ENCODE measurements around the gene GRHL3. TPM values are rescaled to one million over a fixed set of nuclear protein-coding genes. Genes with fewer than 3 reads are reported as not detected.

GRHL3 gene
- total RNA-seq, 4 donors from 2014 or later, result not detected

- TF ChIP-seq, protein P1, sequence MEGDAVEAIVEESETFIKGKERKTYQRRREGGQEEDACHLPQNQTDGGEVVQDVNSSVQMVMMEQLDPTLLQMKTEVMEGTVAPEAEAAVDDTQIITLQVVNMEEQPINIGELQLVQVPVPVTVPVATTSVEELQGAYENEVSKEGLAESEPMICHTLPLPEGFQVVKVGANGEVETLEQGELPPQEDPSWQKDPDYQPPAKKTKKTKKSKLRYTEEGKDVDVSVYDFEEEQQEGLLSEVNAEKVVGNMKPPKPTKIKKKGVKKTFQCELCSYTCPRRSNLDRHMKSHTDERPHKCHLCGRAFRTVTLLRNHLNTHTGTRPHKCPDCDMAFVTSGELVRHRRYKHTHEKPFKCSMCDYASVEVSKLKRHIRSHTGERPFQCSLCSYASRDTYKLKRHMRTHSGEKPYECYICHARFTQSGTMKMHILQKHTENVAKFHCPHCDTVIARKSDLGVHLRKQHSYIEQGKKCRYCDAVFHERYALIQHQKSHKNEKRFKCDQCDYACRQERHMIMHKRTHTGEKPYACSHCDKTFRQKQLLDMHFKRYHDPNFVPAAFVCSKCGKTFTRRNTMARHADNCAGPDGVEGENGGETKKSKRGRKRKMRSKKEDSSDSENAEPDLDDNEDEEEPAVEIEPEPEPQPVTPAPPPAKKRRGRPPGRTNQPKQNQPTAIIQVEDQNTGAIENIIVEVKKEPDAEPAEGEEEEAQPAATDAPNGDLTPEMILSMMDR (IDR thresholded peaks at IDR 0.05; ENCODE audit: low read depth), result no peak
Observed at GRCh38 chr1:24315391-24315790, 3.8 kb upstream of the GRHL3 start.

- TF ChIP-seq, protein P1 (IDR thresholded peaks at IDR 0.05; ENCODE audit: low read depth), result no peak
Observed at GRCh38 chr1:24316645-24317044, 2.5 kb upstream of the GRHL3 start.

GRCh38 chr1:24317081-24317480, 2.1 kb upstream of the GRHL3 start:
- TF ChIP-seq, protein P1 (IDR thresholded peaks at IDR 0.05; ENCODE audit: low read depth), result no peak

DNA sequence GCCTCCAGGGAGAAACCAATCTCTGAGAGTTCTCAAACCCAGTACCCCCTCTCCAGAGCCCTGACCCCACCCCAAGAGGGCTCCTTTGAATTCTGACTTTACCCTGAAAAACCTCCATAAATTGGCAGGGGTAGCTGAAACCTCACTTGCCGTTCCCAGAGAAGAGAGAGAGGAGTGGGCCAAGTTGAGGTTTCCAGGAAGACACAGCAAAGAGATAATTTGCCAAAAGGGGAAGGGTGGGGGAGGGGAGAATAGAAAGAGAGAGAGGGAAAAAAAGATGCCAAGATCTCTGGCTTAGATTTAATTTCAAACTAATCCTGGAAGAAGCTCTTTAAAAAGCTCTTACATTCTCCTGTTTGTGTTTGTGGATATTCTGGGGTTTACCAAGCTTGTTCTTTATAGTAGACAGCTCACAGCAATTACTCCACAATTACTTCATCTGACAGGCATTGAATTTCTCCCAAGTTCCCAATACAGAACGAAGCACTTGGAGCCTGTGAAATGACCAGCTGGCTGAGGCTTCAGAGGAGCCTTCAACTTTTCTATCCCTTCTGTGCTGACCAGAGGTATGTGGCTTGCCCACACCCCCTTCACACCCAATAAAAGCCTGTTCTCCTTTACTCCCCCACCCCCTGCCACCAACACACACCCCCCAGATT, 1.1 kb upstream of the GRHL3 start:
- TF ChIP-seq, protein P1 (IDR thresholded peaks at IDR 0.05; ENCODE audit: low read depth), result no peak

- TF ChIP-seq, protein P1 (IDR thresholded peaks at IDR 0.05; ENCODE audit: low read depth), result no peak
Observed at GRCh38 chr1:24318615-24319311, 394 bp upstream of the GRHL3 start.

- TF ChIP-seq, protein P1 (IDR thresholded peaks at IDR 0.05; ENCODE audit: low read depth), result no peak
Observed at GRCh38 chr1:24319962-24320361, 805 bp downstream of the GRHL3 start.

DNA sequence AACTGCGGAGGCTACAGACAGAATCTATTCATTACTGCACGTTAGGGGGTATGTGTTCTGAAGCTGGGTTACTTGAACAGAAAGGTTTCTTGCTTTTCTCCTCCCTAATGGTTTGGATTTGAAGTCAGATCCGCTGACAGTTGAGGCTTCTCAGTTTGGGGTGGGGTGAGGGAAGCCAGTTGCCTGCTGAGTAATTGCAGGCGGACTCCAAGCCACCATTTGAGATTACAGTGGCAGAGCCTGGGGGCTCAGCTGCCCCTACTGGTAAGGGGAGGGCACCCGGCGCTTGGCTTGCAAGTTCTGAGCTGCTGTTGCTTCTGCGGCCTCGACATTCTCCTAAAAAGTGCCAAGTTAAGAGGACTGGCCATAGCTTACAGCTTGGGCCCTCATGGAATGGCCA, 2.0 kb downstream of the GRHL3 start:
- TF ChIP-seq, protein P1 (IDR thresholded peaks at IDR 0.05; ENCODE audit: low read depth), result no peak

Measured in subcutaneous adipose tissue (tissue), 4 donors.